Stomach (tissue), 9 donors: ENCODE results near the gene ZNF462. TPM values are rescaled to one million over a fixed set of nuclear protein-coding genes. Genes with fewer than 3 reads are reported as not detected.

Experiments used
- DNase-seq, 2 donors: peaks; one replicate each; pipeline versions ENCODE4 v3.0.0 to v3.0.0-alpha.2; 2013 to 2019
- H3K27ac ChIP-seq, 5 donors: fragments of 200-600 bp in 4 of 5; sonication (generic) in 4 of 5; one replicate each; pipeline ENCODE4 v1.5.1; 2013 to 2019; ENCODE audit warnings: mild to moderate bottlenecking in 1 of 5, moderate library complexity in 1 of 5
- H3K27me3 ChIP-seq, 3 donors: fragments of 200-600 bp; sonication (generic); one replicate each; pipeline ENCODE4 v1.5.1; 2017 to 2019; ENCODE audit warnings: mixed run types in 1 of 3
- H3K36me3 ChIP-seq, 4 donors: fragments of 200-600 bp; sonication (generic); 1 replicate in 3 of 4; 2 replicates in 1 of 4; pipeline ENCODE4 v1.5.1; 2016 to 2019
- H3K4me1 ChIP-seq, 4 donors: fragments of 200-600 bp; sonication (generic); one replicate each; pipeline ENCODE4 v1.5.1; 2016 to 2019
- H3K4me3 ChIP-seq, 4 donors: fragments of 200-600 bp; sonication (generic) in 3 of 4; one replicate each; pipeline ENCODE4 v1.5.1; 2016 to 2019; ENCODE audit warnings: mild to moderate bottlenecking in 1 of 4
- H3K9me3 ChIP-seq, 4 donors: fragments of 200-600 bp; sonication (generic); one replicate each; pipeline ENCODE4 v1.5.1; 2016 to 2019
- EP300 ChIP-seq: sonication (generic); formaldehyde crosslinking; IDR thresholded peaks from one replicate; pipeline ENCODE4 v1.6.1; 2017; ENCODE audit warnings: antibody characterized with exemption
- POLR2A ChIP-seq, 4 donors: fragments of 450-650 bp; IDR thresholded peaks; one replicate each; pipeline ENCODE4 v1.6.1; 2016; ENCODE audit warnings: antibody characterized with exemption in 4 of 4, control low read depth in 2 of 4, mild to moderate bottlenecking in 1 of 4, moderate library complexity in 1 of 4
- POLR2AphosphoS5 ChIP-seq, 3 donors: sonication (generic); formaldehyde crosslinking; IDR thresholded peaks; one replicate each; pipeline ENCODE4 v1.6.1; 2016; ENCODE audit warnings: antibody characterized with exemption in 3 of 3
- WGBS, 5 donors: extraction: QIAGEN DNeasy Blood & Tissue Kit in 3 of 5; methylation state at CpG; one replicate each; pipeline versions ENCODE4 v1.1.5 to v1.1.7; 2013 to 2018; 5-methylcytosine and 5-hydroxymethylcytosine counted together
- intact Hi-C: fragments of 100-400 bp; cut with DNase I; formaldehyde crosslinking; loops from one replicate; pipeline ENCODE4 v1.15.1; 2023; ENCODE audit warnings: low total_unique reads
- polyA plus RNA-seq, 3 donors: library from polyadenylated mRNA; stranded (reverse); fragments of 200-250 nt; gene quantifications; one replicate each; pipeline ENCODE4 v1.2.3, GENCODE V29; 2013
- total RNA-seq, 5 donors: library from RNA; depleted of rRNA; stranded (reverse); fragments of >200 nt; gene quantifications; one replicate each; pipeline versions ENCODE4 v1.1.0 to v1.2.3, GENCODE V29; 2014 to 2016
- TF ChIP-seq, protein P1 (sequence below), 7 experiments: fragments of 450-650 bp in 4 of 7; fragments of 200-600 bp in 3 of 7; sonication (generic) in 3 of 7; IDR thresholded peaks; one replicate each; pipeline ENCODE4 v1.5.1; 2016 to 2019; ENCODE audit warnings: antibody characterized with exemption in 7 of 7, control low read depth in 2 of 7, mild to moderate bottlenecking in 1 of 7
- donor health status: healthy with polysubstance abuse.
- donor health status: Bipolar disorder and iron deficiency.
- donor health status: healthy.

ZNF462 gene
- total and polyA plus RNA-seq, 8 donors, result 0.50 to 60.1 (median 10.1) TPM

DNA sequence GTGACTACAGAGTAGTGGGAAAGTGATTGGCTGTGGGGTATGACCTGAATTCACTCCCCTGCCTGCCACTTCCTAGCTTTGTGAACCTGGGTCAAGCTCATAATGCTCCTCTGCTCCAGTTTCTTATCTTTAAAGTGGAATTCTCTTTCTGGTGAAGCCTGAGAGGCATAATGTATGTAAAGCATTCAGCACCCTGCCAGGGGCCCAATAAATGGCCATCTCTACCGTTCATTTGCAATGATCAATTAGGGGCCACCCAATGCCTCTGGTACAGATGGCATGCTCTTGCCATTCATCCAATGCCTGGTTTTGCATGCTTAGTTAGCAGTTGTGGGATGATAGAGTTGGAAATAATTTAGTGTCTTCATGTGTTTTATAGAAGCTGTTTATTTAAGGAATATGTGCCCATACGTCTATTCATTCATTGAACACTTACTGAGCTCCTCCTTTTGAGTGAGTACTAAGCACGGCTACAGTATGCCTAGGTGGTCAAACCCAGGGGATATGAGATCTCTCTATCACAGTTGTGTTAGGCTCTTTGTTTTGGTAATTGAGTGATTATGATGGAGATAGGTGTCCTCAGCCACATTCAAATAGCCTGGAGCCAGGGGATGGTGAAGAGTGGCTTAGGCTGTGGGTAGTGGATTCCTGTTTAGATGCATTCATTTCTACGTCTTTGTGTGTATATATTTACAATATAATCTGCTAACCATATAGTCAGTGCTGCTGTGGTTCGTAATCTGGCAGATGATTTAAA, 15.3 kb downstream of the ZNF462 start:
- Histone ChIP-seq H3K36me3 (no peaks in the 10 kb centered on the region), H3K27me3 (no peaks in the 10 kb centered on the region), H3K27ac (peak overlapping the region in 4 of 5 donors; percentile 51 to 69 (median 58)), H3K4me1 (peaks cover 0 to 45% (median 15%) of the 10 kb centered on the region in 4 donors), H3K4me3 (no peak overlapping the region), H3K9me3 (no peaks in the 10 kb centered on the region)
- 69 to 82% (median 78%) methylated on average over 5 of the region's 5 CpGs for WGBS, 5 donors
- intact Hi-C loops, result no loop called here
- no peak for TF ChIP-seq POLR2A (IDR thresholded peaks at IDR 0.05)
- TF ChIP-seq POLR2AphosphoS5 (IDR thresholded peaks at IDR 0.05), result no peak
- TF ChIP-seq EP300, result no peak
- TF ChIP-seq, protein P1, sequence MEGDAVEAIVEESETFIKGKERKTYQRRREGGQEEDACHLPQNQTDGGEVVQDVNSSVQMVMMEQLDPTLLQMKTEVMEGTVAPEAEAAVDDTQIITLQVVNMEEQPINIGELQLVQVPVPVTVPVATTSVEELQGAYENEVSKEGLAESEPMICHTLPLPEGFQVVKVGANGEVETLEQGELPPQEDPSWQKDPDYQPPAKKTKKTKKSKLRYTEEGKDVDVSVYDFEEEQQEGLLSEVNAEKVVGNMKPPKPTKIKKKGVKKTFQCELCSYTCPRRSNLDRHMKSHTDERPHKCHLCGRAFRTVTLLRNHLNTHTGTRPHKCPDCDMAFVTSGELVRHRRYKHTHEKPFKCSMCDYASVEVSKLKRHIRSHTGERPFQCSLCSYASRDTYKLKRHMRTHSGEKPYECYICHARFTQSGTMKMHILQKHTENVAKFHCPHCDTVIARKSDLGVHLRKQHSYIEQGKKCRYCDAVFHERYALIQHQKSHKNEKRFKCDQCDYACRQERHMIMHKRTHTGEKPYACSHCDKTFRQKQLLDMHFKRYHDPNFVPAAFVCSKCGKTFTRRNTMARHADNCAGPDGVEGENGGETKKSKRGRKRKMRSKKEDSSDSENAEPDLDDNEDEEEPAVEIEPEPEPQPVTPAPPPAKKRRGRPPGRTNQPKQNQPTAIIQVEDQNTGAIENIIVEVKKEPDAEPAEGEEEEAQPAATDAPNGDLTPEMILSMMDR (IDR thresholded peaks at IDR 0.05), result no peak
- no peak for DNase-seq

DNA sequence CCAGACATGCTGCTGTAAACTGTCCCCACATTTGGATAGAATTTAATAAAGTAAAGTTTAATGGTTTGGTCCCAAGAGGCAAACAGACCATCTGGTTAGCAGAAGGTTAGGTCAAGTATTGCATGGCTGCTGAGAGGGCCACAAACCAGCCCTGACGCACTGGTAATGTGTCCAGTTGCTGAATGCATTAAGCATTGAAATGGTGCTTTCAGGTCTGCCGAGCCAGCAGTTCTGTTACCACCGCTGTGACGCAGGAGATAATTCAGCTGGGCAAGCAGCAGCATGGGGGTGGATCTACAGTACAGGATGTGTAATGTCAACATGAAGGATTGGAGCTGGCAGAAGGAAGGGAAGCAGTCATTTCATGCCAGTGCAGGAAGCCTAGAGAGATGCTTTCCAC, 16.0 kb downstream of the ZNF462 start:
- 15 to 38% (median 29%) methylated on average over 4 of the region's 4 CpGs for WGBS, 5 donors

DNA sequence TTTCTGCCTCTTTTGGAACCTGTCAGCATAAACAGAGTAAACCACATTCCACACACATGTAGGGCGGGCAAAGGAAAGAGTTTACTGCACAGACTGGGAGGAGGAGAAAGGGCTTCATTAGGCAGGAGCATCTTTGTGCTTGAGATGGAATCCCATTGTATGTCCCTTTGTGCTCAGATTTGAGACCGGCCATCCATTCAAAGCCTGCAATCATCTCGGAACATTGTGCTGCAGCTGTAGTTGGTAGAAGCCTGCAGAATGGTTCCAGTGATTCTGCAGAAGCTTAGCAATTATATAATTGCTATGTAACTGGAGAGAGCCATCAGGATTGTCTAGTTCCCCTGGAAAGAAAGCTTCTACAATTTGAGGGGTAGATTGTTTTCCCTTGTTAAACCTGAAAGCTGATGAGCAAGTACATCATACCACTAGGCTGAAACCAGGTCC, 16.5 kb downstream of the ZNF462 start:
- intact Hi-C loops, result no loop called here

More for the DNA sequence above, 16.0 kb downstream of the ZNF462 start:
- Histone ChIP-seq H3K27me3 (no peaks in the 10 kb centered on the region), H3K9me3 (no peaks in the 10 kb centered on the region), H3K4me1 (peaks cover 0 to 45% (median 17%) of the 10 kb centered on the region in 4 donors), H3K4me3 (no peak overlapping the region), H3K27ac (peak overlapping the region in 4 of 5 donors; percentile 51 to 69 (median 58)), H3K36me3 (no peaks in the 10 kb centered on the region)
- DNase-seq, result peak in 1 of 2 donors; percentile 92
- peak; percentile 34 for TF ChIP-seq EP300
- no peak for TF ChIP-seq POLR2A (IDR thresholded peaks at IDR 0.05)
- TF ChIP-seq, protein P1 (IDR thresholded peaks at IDR 0.05), result no peak
- peak; percentile 46 to 88 (median 76) for TF ChIP-seq POLR2AphosphoS5 (IDR thresholded peaks at IDR 0.05)
- intact Hi-C loops, result no loop called here

DNA sequence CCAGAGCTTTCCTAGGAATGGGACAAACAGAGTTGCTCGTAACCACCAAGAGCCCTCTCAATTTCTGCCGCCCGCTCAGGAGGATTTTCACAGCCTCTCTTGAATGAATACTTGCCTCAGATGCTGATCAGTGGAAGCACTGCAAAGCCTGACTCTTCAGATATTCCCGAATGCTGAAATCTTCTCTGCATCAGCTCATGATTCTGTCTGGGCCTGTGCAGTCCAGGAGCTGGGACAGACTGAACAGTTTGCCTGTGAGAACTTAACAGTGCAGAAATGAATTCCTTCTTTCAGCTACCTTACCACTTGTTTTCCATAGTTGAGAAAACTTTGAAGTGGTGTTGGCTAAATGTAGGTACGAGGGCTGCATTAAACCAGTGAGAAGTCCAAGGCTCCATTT, 17.1 kb downstream of the ZNF462 start:
- Histone ChIP-seq H3K4me1 (peaks cover 0 to 45% (median 17%) of the 10 kb centered on the region in 4 donors), H3K4me3 (no peak overlapping the region), H3K27ac (peak overlapping the region in 4 of 5 donors; percentile 22 to 69 (median 50)), H3K36me3 (no peaks in the 10 kb centered on the region), H3K9me3 (no peaks in the 10 kb centered on the region), H3K27me3 (no peaks in the 10 kb centered on the region)
- no peak for DNase-seq
- TF ChIP-seq, protein P1 (IDR thresholded peaks at IDR 0.05), result no peak
- TF ChIP-seq POLR2A (IDR thresholded peaks at IDR 0.05) (no peak), EP300 (no peak), POLR2AphosphoS5 (IDR thresholded peaks at IDR 0.05) (no peak)
- intact Hi-C loops, result no loop called here
- 79 to 96% (median 91%) methylated on average over 5 of the region's 5 CpGs for WGBS, 5 donors

More for the DNA sequence above, 16.5 kb downstream of the ZNF462 start:
- no peak for DNase-seq
- Histone ChIP-seq H3K9me3 (no peaks in the 10 kb centered on the region), H3K27me3 (no peaks in the 10 kb centered on the region), H3K27ac (peak overlapping the region in 4 of 5 donors; percentile 22 to 69 (median 50)), H3K4me1 (peaks cover 0 to 45% (median 17%) of the 10 kb centered on the region in 4 donors), H3K36me3 (no peaks in the 10 kb centered on the region), H3K4me3 (no peak overlapping the region)
- TF ChIP-seq POLR2A (IDR thresholded peaks at IDR 0.05) (no peak), POLR2AphosphoS5 (IDR thresholded peaks at IDR 0.05) (no peak), EP300 (no peak)
- TF ChIP-seq, protein P1 (IDR thresholded peaks at IDR 0.05), result no peak
- 70 to 82% (median 71%) methylated on average over 3 of the region's 3 CpGs for WGBS, 5 donors
